Measurements from ENCODE around the gene ZNF264. TPM values are rescaled to one million over a fixed set of nuclear protein-coding genes. Genes with fewer than 3 reads are reported as not detected.

ZNF264 gene
- total RNA-seq, 4 donors from 2014 or later = 35.4 to 50.2 (median 38.9) TPM

- TF ChIP-seq EP300 (IDR thresholded peaks at IDR 0.05) = no peak
- TF ChIP-seq POLR2A (IDR thresholded peaks at IDR 0.05) = no peak
- no peak for TF ChIP-seq POLR2AphosphoS5 (IDR thresholded peaks at IDR 0.05)
- TF ChIP-seq, protein P1, sequence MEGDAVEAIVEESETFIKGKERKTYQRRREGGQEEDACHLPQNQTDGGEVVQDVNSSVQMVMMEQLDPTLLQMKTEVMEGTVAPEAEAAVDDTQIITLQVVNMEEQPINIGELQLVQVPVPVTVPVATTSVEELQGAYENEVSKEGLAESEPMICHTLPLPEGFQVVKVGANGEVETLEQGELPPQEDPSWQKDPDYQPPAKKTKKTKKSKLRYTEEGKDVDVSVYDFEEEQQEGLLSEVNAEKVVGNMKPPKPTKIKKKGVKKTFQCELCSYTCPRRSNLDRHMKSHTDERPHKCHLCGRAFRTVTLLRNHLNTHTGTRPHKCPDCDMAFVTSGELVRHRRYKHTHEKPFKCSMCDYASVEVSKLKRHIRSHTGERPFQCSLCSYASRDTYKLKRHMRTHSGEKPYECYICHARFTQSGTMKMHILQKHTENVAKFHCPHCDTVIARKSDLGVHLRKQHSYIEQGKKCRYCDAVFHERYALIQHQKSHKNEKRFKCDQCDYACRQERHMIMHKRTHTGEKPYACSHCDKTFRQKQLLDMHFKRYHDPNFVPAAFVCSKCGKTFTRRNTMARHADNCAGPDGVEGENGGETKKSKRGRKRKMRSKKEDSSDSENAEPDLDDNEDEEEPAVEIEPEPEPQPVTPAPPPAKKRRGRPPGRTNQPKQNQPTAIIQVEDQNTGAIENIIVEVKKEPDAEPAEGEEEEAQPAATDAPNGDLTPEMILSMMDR (IDR thresholded peaks at IDR 0.05) = no peak
- Histone ChIP-seq H3K27me3 (no peaks in the 10 kb centered on the region), H3K36me3 (peaks cover 64% of the 10 kb centered on the region), H3K4me1 (no peaks in the 10 kb centered on the region), H3K9me3 (no peaks in the 10 kb centered on the region), H3K27ac (no peak overlapping the region), H3K4me3 (no peak overlapping the region)
- DNase-seq (ENCODE audit: low spot score in 2 of 2) = no peak
- WGBS = 83% methylated on average over 5 of the region's 5 CpGs
Measured at GRCh38 chr19:57202160-57202559, 10.9 kb downstream of the ZNF264 start.

GRCh38 chr19:57210381-57210780, 19.1 kb downstream of the ZNF264 start:
- Histone ChIP-seq H3K4me1 (no peaks in the 10 kb centered on the region), H3K36me3 (peaks cover 81% of the 10 kb centered on the region), H3K27me3 (no peaks in the 10 kb centered on the region), H3K27ac (no peak overlapping the region), H3K4me3 (no peak overlapping the region), H3K9me3 (peaks cover 18% of the 10 kb centered on the region)
- TF ChIP-seq POLR2AphosphoS5 (IDR thresholded peaks at IDR 0.05) (no peak), EP300 (IDR thresholded peaks at IDR 0.05) (no peak), POLR2A (IDR thresholded peaks at IDR 0.05) (no peak)
- TF ChIP-seq, protein P1 (IDR thresholded peaks at IDR 0.05) = no peak
- 93% methylated on average over 4 of the region's 4 CpGs for WGBS
- no peak for DNase-seq (ENCODE audit: low spot score in 2 of 2)

GRCh38 chr19:57212109-57212508, 20.8 kb downstream of the ZNF264 start:
- TF ChIP-seq POLR2A (IDR thresholded peaks at IDR 0.05) (no peak), EP300 (IDR thresholded peaks at IDR 0.05) (no peak), POLR2AphosphoS5 (IDR thresholded peaks at IDR 0.05) (no peak)
- TF ChIP-seq, protein P1 (IDR thresholded peaks at IDR 0.05) = no peak
- H3K4me1 ChIP-seq = no peaks in the 10 kb centered on the region
- WGBS = 98% methylated on average over 6 of the region's 7 CpGs
- H3K9me3 ChIP-seq = peaks cover 18% of the 10 kb centered on the region
- H3K27me3 ChIP-seq = no peaks in the 10 kb centered on the region
- no peak overlapping the region for H3K4me3 ChIP-seq
- peaks cover 82% of the 10 kb centered on the region for H3K36me3 ChIP-seq
- no peak overlapping the region for H3K27ac ChIP-seq
- DNase-seq (ENCODE audit: low spot score in 2 of 2) = no peak

DNA sequence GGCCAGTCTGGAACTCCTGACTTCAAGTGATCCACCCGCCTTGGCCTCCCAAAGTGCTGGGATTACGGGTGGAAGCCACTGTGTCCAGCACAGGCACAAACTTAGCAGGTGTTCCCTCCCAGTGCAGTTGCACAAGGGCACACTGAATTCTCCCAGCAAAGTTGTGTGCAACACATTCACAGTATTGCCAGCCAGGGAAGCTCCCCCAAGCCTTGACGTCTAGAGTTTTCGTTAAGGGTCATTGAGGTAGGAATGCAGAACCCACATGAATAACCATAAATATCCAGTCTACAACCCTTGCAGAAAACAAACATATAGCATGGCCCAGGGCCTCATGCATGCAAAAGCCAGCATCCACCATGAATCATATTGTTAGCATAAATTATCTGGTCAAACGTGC, 36.2 kb downstream of the ZNF264 start:
- 85% methylated on average over 3 of the region's 5 CpGs for WGBS
- no peaks in the 10 kb centered on the region for H3K9me3 ChIP-seq
- H3K4me1 ChIP-seq = no peaks in the 10 kb centered on the region
- H3K27ac ChIP-seq = no peak overlapping the region
- TF ChIP-seq, protein P1 (IDR thresholded peaks at IDR 0.05) = no peak
- TF ChIP-seq POLR2AphosphoS5 (IDR thresholded peaks at IDR 0.05) (no peak), EP300 (IDR thresholded peaks at IDR 0.05) (no peak), POLR2A (IDR thresholded peaks at IDR 0.05) (no peak)
- H3K27me3 ChIP-seq = no peaks in the 10 kb centered on the region
- H3K36me3 ChIP-seq = no peaks in the 10 kb centered on the region
- DNase-seq (ENCODE audit: low spot score in 2 of 2) = no peak
- H3K4me3 ChIP-seq = no peak overlapping the region

DNA sequence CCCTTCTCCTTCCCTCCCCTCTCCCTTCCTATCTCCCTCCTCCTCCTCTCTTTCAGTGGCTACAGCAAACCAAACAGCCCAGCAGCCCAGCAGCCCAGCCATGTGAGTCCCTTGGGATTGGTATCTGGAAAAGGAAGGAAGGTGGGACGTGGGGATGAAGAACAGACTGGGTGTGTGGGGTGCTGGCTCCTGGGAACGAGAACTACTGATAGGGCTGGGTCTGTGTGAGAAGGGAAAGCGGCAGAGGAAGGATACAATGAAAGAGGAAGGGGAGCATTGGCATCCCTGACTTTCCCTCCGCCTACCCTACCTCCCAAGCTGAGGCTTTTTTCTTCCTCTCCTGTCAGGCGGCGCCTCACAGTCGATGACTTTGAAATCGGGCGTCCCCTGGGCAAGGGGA, 40.4 kb downstream of the ZNF264 start:
- Histone ChIP-seq H3K27me3 (no peaks in the 10 kb centered on the region), H3K27ac (no peak overlapping the region), H3K36me3 (no peaks in the 10 kb centered on the region), H3K9me3 (no peaks in the 10 kb centered on the region), H3K4me1 (no peaks in the 10 kb centered on the region), H3K4me3 (no peak overlapping the region)
- WGBS = 79% methylated on average over 9 of the region's 9 CpGs
- DNase-seq (ENCODE audit: low spot score in 2 of 2) = no peak
- TF ChIP-seq EP300 (IDR thresholded peaks at IDR 0.05) (no peak), POLR2A (IDR thresholded peaks at IDR 0.05) (no peak), POLR2AphosphoS5 (IDR thresholded peaks at IDR 0.05) (no peak)
- TF ChIP-seq, protein P1 (IDR thresholded peaks at IDR 0.05) = no peak

Measured in suprapubic skin (tissue), 4 donors.